MM.1S (cell line): Measurements from ENCODE around the gene FAM120A.

Source experiments
- DNase-seq: peaks from one replicate; pipeline ENCODE4 v3.0.0-alpha.2; 2015
- H2AFZ ChIP-seq: fragments of 300-600 bp; sonication (generic); 2 replicates; pipeline ENCODE4 v1.6.0; 2016; ENCODE audit warnings: antibody characterized with exemption, low read length
- H3F3A ChIP-seq: fragments of 300-600 bp; sonication (generic); 2 replicates; pipeline ENCODE4 v1.6.1; 2016; ENCODE audit warnings: mild to moderate bottlenecking, antibody characterized with exemption, low read length, moderate library complexity, mixed read lengths; ENCODE audit not compliant: insufficient read depth
- H3K27ac ChIP-seq: fragments of 300-600 bp; sonication (generic); 2 replicates; pipeline ENCODE4 v1.5.1; 2016; ENCODE audit warnings: mild to moderate bottlenecking, low read length
- H3K27me3 ChIP-seq: fragments of 300-600 bp; sonication (generic); replicated peaks from 2 replicates; pipeline ENCODE4 v1.6.0; 2016; ENCODE audit warnings: low read length; ENCODE audit not compliant: insufficient read depth
- H3K36me3 ChIP-seq: fragments of 300-600 bp; sonication (generic); replicated peaks from 2 replicates; pipeline ENCODE4 v1.6.1; 2016; ENCODE audit warnings: mild to moderate bottlenecking, low read length, mixed read lengths; ENCODE audit not compliant: insufficient read depth
- H3K4me1 ChIP-seq: fragments of 300-600 bp; sonication (generic); 2 replicates; pipeline ENCODE4 v1.6.1; 2016; ENCODE audit warnings: low read length, mixed read lengths
- H3K4me2 ChIP-seq: fragments of 300-600 bp; sonication (generic); 2 replicates; pipeline ENCODE4 v1.6.0; 2016; ENCODE audit warnings: low read depth, low read length
- H3K4me3 ChIP-seq: fragments of 300-600 bp; sonication (generic); 2 replicates; pipeline ENCODE4 v1.5.1; 2016; ENCODE audit warnings: low read length, mixed read lengths
- H3K79me2 ChIP-seq: fragments of 300-600 bp; sonication (generic); 2 replicates; pipeline ENCODE4 v1.6.1; 2016; ENCODE audit warnings: mixed run types, low read length, mixed read lengths
- H3K9ac ChIP-seq: fragments of 300-600 bp; sonication (generic); 2 replicates; pipeline ENCODE4 v1.6.1; 2016; ENCODE audit warnings: low read length, mixed read lengths
- H3K9me2 ChIP-seq: fragments of 300-600 bp; sonication (generic); replicated peaks from 2 replicates; pipeline ENCODE4 v1.6.1; 2016; ENCODE audit warnings: mild to moderate bottlenecking, low read length, mixed read lengths; ENCODE audit not compliant: insufficient read depth
- H3K9me3 ChIP-seq: fragments of 300-600 bp; sonication (generic); replicated peaks from 2 replicates; pipeline ENCODE4 v1.6.1; 2016; ENCODE audit warnings: mild to moderate bottlenecking, low read length, mixed read lengths; ENCODE audit not compliant: insufficient read depth
- H4K20me1 ChIP-seq: fragments of 300-600 bp; sonication (generic); 2 replicates; pipeline ENCODE4 v1.6.1; 2016; ENCODE audit warnings: mild to moderate bottlenecking, low read length, moderate library complexity, mixed read lengths; ENCODE audit not compliant: insufficient read depth
- EZH2 ChIP-seq: fragments of 300-600 bp; sonication (generic); optimal IDR thresholded peaks from 2 replicates; pipeline ENCODE3; 2017; ENCODE audit warnings: low read depth, mild to moderate bottlenecking, antibody characterized with exemption, low read length, mixed read lengths
- EZH2phosphoT487 ChIP-seq: fragments of 300-600 bp; sonication (generic); IDR thresholded peaks from 2 replicates; pipeline ENCODE4 v1.6.1; 2018; ENCODE audit warnings: antibody characterized with exemption, low read length
- TF ChIP-seq, protein P1 (sequence below): fragments of 300-600 bp; sonication (generic); IDR thresholded peaks from 2 replicates; pipeline ENCODE4 v1.5.1; 2016; ENCODE audit warnings: antibody characterized with exemption, low read length, mixed read lengths

FAM120A gene

DNA sequence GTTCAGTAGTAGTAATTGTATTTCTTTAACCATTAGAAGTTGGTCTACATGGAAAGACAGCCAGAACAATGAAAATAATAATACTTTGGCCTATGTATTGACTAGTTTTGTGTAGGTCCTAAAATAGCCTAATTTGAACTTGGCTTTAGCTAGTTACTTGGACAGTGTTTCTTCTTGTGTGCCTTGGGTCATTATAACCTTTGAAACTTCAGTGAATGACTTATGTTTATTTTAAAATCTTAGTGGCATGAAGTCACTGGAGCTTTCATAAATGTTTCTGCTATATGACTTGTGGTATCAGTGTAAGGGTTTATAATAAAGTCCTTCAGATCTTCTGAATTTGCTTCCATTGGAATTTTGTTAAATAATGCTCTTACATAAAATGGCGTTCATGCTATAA is 4.5 kb downstream of the FAM120A start:
- no peak overlapping the region for H3K27ac ChIP-seq
- peaks cover 94% of the 10 kb centered on the region for H3K79me2 ChIP-seq
- H3K9ac ChIP-seq, result no peak overlapping the region
- no peak for DNase-seq
- peaks cover 10% of the 10 kb centered on the region for H3F3A ChIP-seq
- peaks cover 41% of the 10 kb centered on the region for H4K20me1 ChIP-seq
- H3K9me2 ChIP-seq, result no peaks in the 10 kb centered on the region
- H2AFZ ChIP-seq, result no peak overlapping the region
- no peaks in the 10 kb centered on the region for H3K36me3 ChIP-seq
- no peaks in the 10 kb centered on the region for H3K9me3 ChIP-seq
- TF ChIP-seq EZH2phosphoT487 (no peak), EZH2 (no peak)
- TF ChIP-seq, protein P1, sequence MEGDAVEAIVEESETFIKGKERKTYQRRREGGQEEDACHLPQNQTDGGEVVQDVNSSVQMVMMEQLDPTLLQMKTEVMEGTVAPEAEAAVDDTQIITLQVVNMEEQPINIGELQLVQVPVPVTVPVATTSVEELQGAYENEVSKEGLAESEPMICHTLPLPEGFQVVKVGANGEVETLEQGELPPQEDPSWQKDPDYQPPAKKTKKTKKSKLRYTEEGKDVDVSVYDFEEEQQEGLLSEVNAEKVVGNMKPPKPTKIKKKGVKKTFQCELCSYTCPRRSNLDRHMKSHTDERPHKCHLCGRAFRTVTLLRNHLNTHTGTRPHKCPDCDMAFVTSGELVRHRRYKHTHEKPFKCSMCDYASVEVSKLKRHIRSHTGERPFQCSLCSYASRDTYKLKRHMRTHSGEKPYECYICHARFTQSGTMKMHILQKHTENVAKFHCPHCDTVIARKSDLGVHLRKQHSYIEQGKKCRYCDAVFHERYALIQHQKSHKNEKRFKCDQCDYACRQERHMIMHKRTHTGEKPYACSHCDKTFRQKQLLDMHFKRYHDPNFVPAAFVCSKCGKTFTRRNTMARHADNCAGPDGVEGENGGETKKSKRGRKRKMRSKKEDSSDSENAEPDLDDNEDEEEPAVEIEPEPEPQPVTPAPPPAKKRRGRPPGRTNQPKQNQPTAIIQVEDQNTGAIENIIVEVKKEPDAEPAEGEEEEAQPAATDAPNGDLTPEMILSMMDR, result no peak
- H3K4me3 ChIP-seq, result no peak overlapping the region
- no peaks in the 10 kb centered on the region for H3K27me3 ChIP-seq
- peaks cover 14% of the 10 kb centered on the region for H3K4me1 ChIP-seq
- H3K4me2 ChIP-seq, result no peak overlapping the region

DNA sequence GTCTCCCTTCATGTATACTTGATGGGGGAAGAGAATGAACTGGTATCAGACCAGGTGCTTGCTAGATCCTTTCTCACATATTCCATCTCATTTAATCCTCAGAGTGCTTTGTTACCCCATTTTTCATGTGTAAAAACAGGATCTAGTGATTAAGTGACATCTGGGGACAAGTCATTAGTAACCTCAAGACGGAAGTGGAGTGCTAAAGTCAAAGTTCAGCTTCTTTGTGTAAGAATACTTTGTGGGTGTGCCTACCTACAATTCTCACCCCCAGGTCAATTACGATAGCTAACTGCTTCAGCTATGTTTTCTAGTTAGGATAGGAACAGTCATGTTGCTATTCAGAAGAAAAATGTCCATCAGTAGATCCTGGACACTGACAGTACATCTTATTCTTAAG is 5.0 kb downstream of the FAM120A start:
- peaks cover 97% of the 10 kb centered on the region for H3K79me2 ChIP-seq
- no peak overlapping the region for H2AFZ ChIP-seq
- no peaks in the 10 kb centered on the region for H3K27me3 ChIP-seq
- no peaks in the 10 kb centered on the region for H3K36me3 ChIP-seq
- no peaks in the 10 kb centered on the region for H3K9me2 ChIP-seq
- H3K4me2 ChIP-seq, result no peak overlapping the region
- peaks cover 14% of the 10 kb centered on the region for H3K4me1 ChIP-seq
- peaks cover 42% of the 10 kb centered on the region for H4K20me1 ChIP-seq
- peaks cover 9% of the 10 kb centered on the region; the same call in 1 of the 2 replicates for H3F3A ChIP-seq
- no peak for DNase-seq
- TF ChIP-seq EZH2phosphoT487 (no peak), EZH2 (no peak)
- TF ChIP-seq, protein P1, result no peak
- no peak overlapping the region for H3K27ac ChIP-seq
- H3K9me3 ChIP-seq, result no peaks in the 10 kb centered on the region
- H3K4me3 ChIP-seq, result no peak overlapping the region
- no peak overlapping the region for H3K9ac ChIP-seq

DNA sequence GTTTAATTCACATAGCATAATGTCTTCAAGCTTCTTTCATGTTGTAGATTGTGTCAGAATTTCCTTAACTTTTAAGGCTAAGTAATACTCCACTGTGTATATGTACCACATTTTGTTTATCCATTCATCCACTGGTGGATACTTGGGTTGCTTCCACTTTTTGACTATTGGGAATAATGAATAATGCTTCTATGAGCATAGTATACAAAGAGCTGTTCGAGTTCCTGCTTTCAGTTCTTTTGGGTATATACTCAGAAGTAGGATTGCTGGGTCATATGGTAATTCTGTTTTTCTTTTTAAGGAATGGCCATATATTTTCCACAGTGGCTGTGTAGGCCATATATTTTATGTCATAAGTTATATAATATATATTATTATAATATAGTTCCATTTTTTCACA is 5.5 kb downstream of the FAM120A start:
- Histone ChIP-seq H3K36me3 (no peaks in the 10 kb centered on the region), H3F3A (peaks cover 9% of the 10 kb centered on the region; the same call in 1 of the 2 replicates), H3K27me3 (no peaks in the 10 kb centered on the region), H2AFZ (no peak overlapping the region), H3K4me3 (no peak overlapping the region), H3K27ac (no peak overlapping the region), H4K20me1 (peaks cover 42% of the 10 kb centered on the region), H3K79me2 (peaks cover 100% of the 10 kb centered on the region), H3K9me3 (no peaks in the 10 kb centered on the region), H3K9ac (no peak overlapping the region), H3K4me1 (peaks cover 14% of the 10 kb centered on the region), H3K9me2 (no peaks in the 10 kb centered on the region), H3K4me2 (no peak overlapping the region)
- no peak for DNase-seq
- no peak for TF ChIP-seq EZH2
- TF ChIP-seq, protein P1, result no peak
- TF ChIP-seq EZH2phosphoT487, result no peak
